Measurements from ENCODE around the gene CEACAM20. TPM values are rescaled to one million over a fixed set of nuclear protein-coding genes. Genes with fewer than 3 reads are reported as not detected.
A peak's percentile ranks its signal among the peaks of the same experiment; 100 is the strongest.

The CEACAM20 gene
- polyA plus RNA-seq (ENCODE audit: low read depth in 6 of 6) = not detected

GRCh38 chr19:44529536-44529935 lies at the start of gene CEACAM20:
Gene CEACAM20 (minus strand): TSS chr19:44529675. CDS start chr19:44529509, 166 bp downstream.
- Mint-ChIP-seq H3K36me3 (peaks cover 5 to 20% of the 10 kb centered on the region in 2 donors), H3K4me1 (no peaks in the 10 kb centered on the region), H3K27ac (peak within 1 kb of the TSS in 1 of 6 donors; percentile 93), H3K9me3 (peaks cover 8 to 14% (median 11%) of the 10 kb centered on the region in 7 donors), H3K4me3 (no peak within 1 kb of the TSS), H3K27me3 (peaks cover 15 to 43% (median 38%) of the 10 kb centered on the region in 3 donors)
- no peak for ATAC-seq (ENCODE audit: low read depth in 2 of 2)
- DNase-seq = no peak

GRCh38 chr19:44577566-44577874 lies 48.0 kb upstream of the CEACAM20 start:
- no peak for ATAC-seq (ENCODE audit: low read depth in 2 of 2)
- Mint-ChIP-seq H3K27me3 (peaks cover 13 to 28% (median 21%) of the 10 kb centered on the region in 3 donors), H3K4me3 (no peak overlapping the region), H3K4me1 (no peaks in the 10 kb centered on the region), H3K36me3 (peaks cover 0 to 16% of the 10 kb centered on the region in 2 donors), H3K27ac (no peak overlapping the region), H3K9me3 (peaks cover 0 to 13% (median 5%) of the 10 kb centered on the region in 7 donors)
- no peak for DNase-seq

GRCh38 chr19:44576843-44577565 lies 47.5 kb upstream of the CEACAM20 start:
- H3K4me3 Mint-ChIP-seq = no peak overlapping the region
- no peak overlapping the region for H3K27ac Mint-ChIP-seq
- H3K27me3 Mint-ChIP-seq = peaks cover 13 to 24% (median 16%) of the 10 kb centered on the region in 3 donors
- H3K36me3 Mint-ChIP-seq = peaks cover 0 to 11% of the 10 kb centered on the region in 2 donors
- peak in 1 of 2 donors; percentile 60 for ATAC-seq (ENCODE audit: low read depth in 2 of 2)
- no peak for DNase-seq
- H3K9me3 Mint-ChIP-seq = peaks cover 0 to 9% (median 5%) of the 10 kb centered on the region in 7 donors
- H3K4me1 Mint-ChIP-seq = no peaks in the 10 kb centered on the region

GRCh38 chr19:44575116-44575700 lies 45.7 kb upstream of the CEACAM20 start:
- peaks cover 12 to 30% (median 20%) of the 10 kb centered on the region in 3 donors for H3K27me3 Mint-ChIP-seq
- DNase-seq = no peak
- H3K4me3 Mint-ChIP-seq = no peak overlapping the region
- no peak overlapping the region for H3K27ac Mint-ChIP-seq
- ATAC-seq (ENCODE audit: low read depth in 2 of 2) = no peak
- peaks cover 0 to 11% of the 10 kb centered on the region in 2 donors for H3K36me3 Mint-ChIP-seq
- H3K4me1 Mint-ChIP-seq = peaks cover 0 to 6% (median 2%) of the 10 kb centered on the region in 3 donors
- H3K9me3 Mint-ChIP-seq = peaks cover 0 to 9% (median 7%) of the 10 kb centered on the region in 7 donors

GRCh38 chr19:44574186-44574950 lies 44.9 kb upstream of the CEACAM20 start:
- ATAC-seq (ENCODE audit: low read depth in 2 of 2) (no peak), DNase-seq (no peak)
- no peak overlapping the region for H3K27ac Mint-ChIP-seq
- peaks cover 0 to 11% of the 10 kb centered on the region in 2 donors for H3K36me3 Mint-ChIP-seq
- peaks cover 0 to 10% (median 3%) of the 10 kb centered on the region in 7 donors for H3K9me3 Mint-ChIP-seq
- H3K4me3 Mint-ChIP-seq = no peak overlapping the region
- H3K4me1 Mint-ChIP-seq = peaks cover 0 to 8% (median 2%) of the 10 kb centered on the region in 3 donors
- H3K27me3 Mint-ChIP-seq = peaks cover 14 to 39% (median 27%) of the 10 kb centered on the region in 3 donors

GRCh38 chr19:44573627-44574026 lies 44.2 kb upstream of the CEACAM20 start:
- DNase-seq = no peak
- Mint-ChIP-seq H3K4me1 (peaks cover 0 to 8% (median 2%) of the 10 kb centered on the region in 3 donors), H3K4me3 (no peak overlapping the region), H3K9me3 (peaks cover 0 to 10% (median 3%) of the 10 kb centered on the region in 7 donors), H3K27ac (no peak overlapping the region), H3K36me3 (peaks cover 0 to 11% of the 10 kb centered on the region in 2 donors), H3K27me3 (peaks cover 14 to 44% (median 33%) of the 10 kb centered on the region in 3 donors)
- ATAC-seq (ENCODE audit: low read depth in 2 of 2) = no peak

- Mint-ChIP-seq H3K27me3 (peaks cover 14 to 42% (median 33%) of the 10 kb centered on the region in 3 donors), H3K4me1 (peaks cover 0 to 8% (median 2%) of the 10 kb centered on the region in 3 donors)
- no peak for ATAC-seq (ENCODE audit: low read depth in 2 of 2)
Observed at GRCh38 chr19:44573183-44573582, 43.7 kb upstream of the CEACAM20 start.

GRCh38 chr19:44572581-44572900 lies 43.1 kb upstream of the CEACAM20 start:
- Mint-ChIP-seq H3K4me1 (peaks cover 0 to 8% (median 2%) of the 10 kb centered on the region in 3 donors), H3K4me3 (no peak overlapping the region), H3K27me3 (peaks cover 14 to 41% (median 33%) of the 10 kb centered on the region in 3 donors), H3K9me3 (peaks cover 0 to 10% (median 2%) of the 10 kb centered on the region in 7 donors), H3K36me3 (peaks cover 0 to under 1% of the 10 kb centered on the region in 2 donors), H3K27ac (no peak overlapping the region)
- DNase-seq (no peak), ATAC-seq (ENCODE audit: low read depth in 2 of 2) (no peak)

More at GRCh38 chr19:44573183-44573582, 43.7 kb upstream of the CEACAM20 start:
- no peak overlapping the region for H3K27ac Mint-ChIP-seq
- peaks cover 0 to 10% (median 3%) of the 10 kb centered on the region in 7 donors for H3K9me3 Mint-ChIP-seq
- DNase-seq = no peak
- peaks cover 0 to 7% of the 10 kb centered on the region in 2 donors for H3K36me3 Mint-ChIP-seq
- H3K4me3 Mint-ChIP-seq = no peak overlapping the region

GRCh38 chr19:44571830-44572580 lies 42.5 kb upstream of the CEACAM20 start:
- Mint-ChIP-seq H3K4me3 (no peak overlapping the region), H3K27ac (no peak overlapping the region), H3K36me3 (no peaks in the 10 kb centered on the region), H3K9me3 (peaks cover 0 to 10% (median 0%) of the 10 kb centered on the region in 7 donors), H3K27me3 (peaks cover 17 to 42% (median 33%) of the 10 kb centered on the region in 3 donors), H3K4me1 (peaks cover 0 to 8% (median 2%) of the 10 kb centered on the region in 3 donors)
- ATAC-seq (ENCODE audit: low read depth in 2 of 2) (no peak), DNase-seq (no peak)

- H3K27ac Mint-ChIP-seq = no peak overlapping the region
- peak; percentile 40 for DNase-seq
- H3K27me3 Mint-ChIP-seq = peaks cover 19 to 48% (median 33%) of the 10 kb centered on the region in 3 donors
Observed at GRCh38 chr19:44570984-44571684, 41.7 kb upstream of the CEACAM20 start.

GRCh38 chr19:44570603-44570983 lies 41.1 kb upstream of the CEACAM20 start:
- Mint-ChIP-seq H3K9me3 (peaks cover 0 to 10% (median 0%) of the 10 kb centered on the region in 7 donors), H3K27me3 (peaks cover 24 to 54% (median 37%) of the 10 kb centered on the region in 3 donors), H3K4me1 (peaks cover 0 to 8% (median 2%) of the 10 kb centered on the region in 3 donors), H3K4me3 (no peak overlapping the region), H3K36me3 (no peaks in the 10 kb centered on the region), H3K27ac (no peak overlapping the region)
- DNase-seq (no peak), ATAC-seq (ENCODE audit: low read depth in 2 of 2) (no peak)

More at GRCh38 chr19:44570984-44571684, 41.7 kb upstream of the CEACAM20 start:
- H3K4me3 Mint-ChIP-seq = no peak overlapping the region
- peaks cover 0 to 8% (median 2%) of the 10 kb centered on the region in 3 donors for H3K4me1 Mint-ChIP-seq
- peak; percentile 42 to 54 for ATAC-seq (ENCODE audit: low read depth in 2 of 2)
- peaks cover 0 to 10% (median 0%) of the 10 kb centered on the region in 7 donors for H3K9me3 Mint-ChIP-seq
- no peaks in the 10 kb centered on the region for H3K36me3 Mint-ChIP-seq

GRCh38 chr19:44567745-44568144 lies 38.3 kb upstream of the CEACAM20 start:
- no peaks in the 10 kb centered on the region for H3K36me3 Mint-ChIP-seq
- DNase-seq (no peak), ATAC-seq (ENCODE audit: low read depth in 2 of 2) (no peak)
- H3K4me1 Mint-ChIP-seq = peaks cover 0 to 8% (median 2%) of the 10 kb centered on the region in 3 donors
- peaks cover 0 to 6% (median 0%) of the 10 kb centered on the region in 7 donors for H3K9me3 Mint-ChIP-seq
- peaks cover 26 to 54% (median 28%) of the 10 kb centered on the region in 3 donors for H3K27me3 Mint-ChIP-seq
- peak overlapping the region in 1 of 6 donors; percentile 6 for H3K27ac Mint-ChIP-seq
- no peak overlapping the region for H3K4me3 Mint-ChIP-seq
